ENCODE measurements around the gene PTMS. TPM values are rescaled to one million over a fixed set of nuclear protein-coding genes. Genes with fewer than 3 reads are reported as not detected.

PTMS gene
- total and polyA plus RNA-seq, 7 donors, result 65.4 to 104 (median 82.6) TPM

- no peak for ATAC-seq
- no peaks in the 10 kb centered on the region for H3K9me3 ChIP-seq
- H3K4me1 ChIP-seq, result peaks cover 4% of the 10 kb centered on the region
- intact Hi-C loops (cut with DNase I), result no loop called here
- TF ChIP-seq, protein P1, sequence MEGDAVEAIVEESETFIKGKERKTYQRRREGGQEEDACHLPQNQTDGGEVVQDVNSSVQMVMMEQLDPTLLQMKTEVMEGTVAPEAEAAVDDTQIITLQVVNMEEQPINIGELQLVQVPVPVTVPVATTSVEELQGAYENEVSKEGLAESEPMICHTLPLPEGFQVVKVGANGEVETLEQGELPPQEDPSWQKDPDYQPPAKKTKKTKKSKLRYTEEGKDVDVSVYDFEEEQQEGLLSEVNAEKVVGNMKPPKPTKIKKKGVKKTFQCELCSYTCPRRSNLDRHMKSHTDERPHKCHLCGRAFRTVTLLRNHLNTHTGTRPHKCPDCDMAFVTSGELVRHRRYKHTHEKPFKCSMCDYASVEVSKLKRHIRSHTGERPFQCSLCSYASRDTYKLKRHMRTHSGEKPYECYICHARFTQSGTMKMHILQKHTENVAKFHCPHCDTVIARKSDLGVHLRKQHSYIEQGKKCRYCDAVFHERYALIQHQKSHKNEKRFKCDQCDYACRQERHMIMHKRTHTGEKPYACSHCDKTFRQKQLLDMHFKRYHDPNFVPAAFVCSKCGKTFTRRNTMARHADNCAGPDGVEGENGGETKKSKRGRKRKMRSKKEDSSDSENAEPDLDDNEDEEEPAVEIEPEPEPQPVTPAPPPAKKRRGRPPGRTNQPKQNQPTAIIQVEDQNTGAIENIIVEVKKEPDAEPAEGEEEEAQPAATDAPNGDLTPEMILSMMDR (IDR thresholded peaks at IDR 0.05), result no peak
- DNase-seq, result no peak
- no peak overlapping the region for H3K27ac ChIP-seq
- no peak overlapping the region for H3K4me3 ChIP-seq
- H3K27me3 ChIP-seq (ENCODE audit: insufficient read depth in 3 of 3, low read length in 2 of 3), result no peaks in the 10 kb centered on the region
- WGBS, 3 donors, result 66 to 68% (median 68%) methylated on average over 10 of the region's 10 CpGs
- H3K36me3 ChIP-seq (ENCODE audit: insufficient read depth in 1 of 2, low read depth in 1 of 2), result no peaks in the 10 kb centered on the region
These were observed 16.8 kb downstream of the PTMS start for GRCh38 chr12:6782850-6783566.

DNA sequence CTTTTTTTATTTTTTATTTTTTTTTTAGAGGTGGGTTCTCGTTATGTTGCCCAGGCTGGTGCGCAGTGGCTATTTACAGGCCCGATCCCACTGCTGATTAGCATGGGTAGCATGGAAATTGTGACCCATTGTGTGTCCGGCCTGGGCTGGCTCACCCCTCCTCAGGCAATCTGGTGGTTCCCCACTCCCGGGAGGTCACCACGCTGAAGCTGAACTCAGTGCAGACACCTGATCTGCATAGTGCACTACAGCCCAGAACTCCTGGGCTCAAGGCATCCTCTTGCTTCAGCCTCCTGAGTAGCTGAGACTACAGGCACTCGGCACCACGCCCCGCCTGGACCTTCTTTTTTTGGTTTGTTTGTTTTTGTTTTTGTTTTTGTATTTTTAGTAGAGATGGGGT lies 17.7 kb downstream of the PTMS start:
- WGBS, 3 donors, result 85 to 88% (median 86%) methylated on average over 9 of the region's 9 CpGs
- Histone ChIP-seq H3K4me1 (no peaks in the 10 kb centered on the region), H3K9me3 (no peaks in the 10 kb centered on the region), H3K4me3 (no peak overlapping the region), H3K27ac (no peak overlapping the region), H3K27me3 (ENCODE audit: insufficient read depth in 3 of 3, low read length in 2 of 3) (no peaks in the 10 kb centered on the region), H3K36me3 (ENCODE audit: insufficient read depth in 1 of 2, low read depth in 1 of 2) (no peaks in the 10 kb centered on the region)
- DNase-seq (no peak), ATAC-seq (no peak)
- intact Hi-C loops (cut with DNase I), result no loop called here
- TF ChIP-seq, protein P1 (IDR thresholded peaks at IDR 0.05), result no peak

- H3K27me3 ChIP-seq (ENCODE audit: insufficient read depth in 3 of 3, low read length in 2 of 3), result no peaks in the 10 kb centered on the region
- H3K27ac ChIP-seq, result no peak overlapping the region
- no peaks in the 10 kb centered on the region for H3K36me3 ChIP-seq (ENCODE audit: insufficient read depth in 1 of 2, low read depth in 1 of 2)
- DNase-seq (no peak), ATAC-seq (no peak)
- intact Hi-C loops (cut with DNase I), result no loop called here
- no peaks in the 10 kb centered on the region for H3K9me3 ChIP-seq
- no peak overlapping the region for H3K4me3 ChIP-seq
- WGBS, 3 donors, result 61 to 74% (median 64%) methylated on average over 5 of the region's 5 CpGs
- TF ChIP-seq, protein P1 (IDR thresholded peaks at IDR 0.05), result no peak
- H3K4me1 ChIP-seq, result no peaks in the 10 kb centered on the region
These were observed 18.1 kb downstream of the PTMS start for GRCh38 chr12:6784296-6784695.

- H3K27ac ChIP-seq, result no peak overlapping the region
- WGBS, 3 donors, result 58 to 74% (median 67%) methylated on average over 5 of the region's 5 CpGs
- DNase-seq, result no peak
- no peaks in the 10 kb centered on the region for H3K9me3 ChIP-seq
- intact Hi-C loops (cut with DNase I), result no loop called here
- ATAC-seq, result no peak
- H3K4me1 ChIP-seq, result no peaks in the 10 kb centered on the region
- no peaks in the 10 kb centered on the region for H3K36me3 ChIP-seq (ENCODE audit: insufficient read depth in 1 of 2, low read depth in 1 of 2)
- no peak overlapping the region for H3K4me3 ChIP-seq
- no peaks in the 10 kb centered on the region for H3K27me3 ChIP-seq (ENCODE audit: insufficient read depth in 3 of 3, low read length in 2 of 3)
- TF ChIP-seq, protein P1 (IDR thresholded peaks at IDR 0.05), result no peak
These were observed 18.6 kb downstream of the PTMS start for GRCh38 chr12:6784761-6785160.

Measured in psoas muscle (tissue), 8 donors.